ENCODE results near the gene DIP2C.

Gene DIP2C

DNA sequence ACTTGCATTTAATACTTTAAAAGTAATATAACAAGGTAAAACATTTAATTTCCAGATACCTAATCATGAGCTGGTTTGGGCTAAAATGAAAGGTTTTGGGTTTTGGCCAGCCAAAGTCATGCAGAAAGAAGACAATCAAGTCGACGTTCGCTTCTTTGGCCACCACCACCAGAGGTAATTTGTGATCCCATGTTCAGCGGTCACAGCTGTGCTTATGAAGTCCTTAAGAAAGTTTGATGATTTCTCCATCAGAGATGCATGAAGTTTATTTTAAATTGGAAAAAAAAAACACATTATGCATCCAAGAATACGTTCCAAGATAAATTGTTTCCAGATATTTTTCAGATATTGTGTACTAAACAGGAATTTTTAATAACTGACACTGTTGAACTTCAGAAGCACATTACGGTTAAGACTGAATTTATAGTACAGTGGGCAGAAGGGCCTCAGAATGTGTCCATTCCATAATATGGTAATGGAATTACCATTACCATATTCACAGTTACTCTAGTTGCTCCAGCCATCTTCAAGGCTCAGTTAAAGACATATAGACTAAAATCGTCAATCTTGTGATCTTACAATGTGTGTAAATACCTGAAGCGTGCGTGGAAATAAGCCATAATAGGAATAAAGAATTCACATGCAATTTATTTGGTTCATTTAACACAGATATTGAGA is 447.4 kb downstream of the DIP2C start:
- no peak overlapping the region for H3K27ac ChIP-seq
- no peaks in the 10 kb centered on the region for H3K27me3 ChIP-seq (replicated peaks)
- H3K36me3 ChIP-seq (replicated peaks): peaks cover 11% of the 10 kb centered on the region
- TF ChIP-seq, protein P1, sequence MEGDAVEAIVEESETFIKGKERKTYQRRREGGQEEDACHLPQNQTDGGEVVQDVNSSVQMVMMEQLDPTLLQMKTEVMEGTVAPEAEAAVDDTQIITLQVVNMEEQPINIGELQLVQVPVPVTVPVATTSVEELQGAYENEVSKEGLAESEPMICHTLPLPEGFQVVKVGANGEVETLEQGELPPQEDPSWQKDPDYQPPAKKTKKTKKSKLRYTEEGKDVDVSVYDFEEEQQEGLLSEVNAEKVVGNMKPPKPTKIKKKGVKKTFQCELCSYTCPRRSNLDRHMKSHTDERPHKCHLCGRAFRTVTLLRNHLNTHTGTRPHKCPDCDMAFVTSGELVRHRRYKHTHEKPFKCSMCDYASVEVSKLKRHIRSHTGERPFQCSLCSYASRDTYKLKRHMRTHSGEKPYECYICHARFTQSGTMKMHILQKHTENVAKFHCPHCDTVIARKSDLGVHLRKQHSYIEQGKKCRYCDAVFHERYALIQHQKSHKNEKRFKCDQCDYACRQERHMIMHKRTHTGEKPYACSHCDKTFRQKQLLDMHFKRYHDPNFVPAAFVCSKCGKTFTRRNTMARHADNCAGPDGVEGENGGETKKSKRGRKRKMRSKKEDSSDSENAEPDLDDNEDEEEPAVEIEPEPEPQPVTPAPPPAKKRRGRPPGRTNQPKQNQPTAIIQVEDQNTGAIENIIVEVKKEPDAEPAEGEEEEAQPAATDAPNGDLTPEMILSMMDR (IDR thresholded peaks at IDR 0.05; ENCODE audit: low read depth, low read length, missing control alignments): no peak
- in situ Hi-C loops (cut with HindIII; ENCODE audit: low pct_ligation_motif_present, low sequenced_read_pairs): no loop called here
- no peak overlapping the region for H3K4me3 ChIP-seq (ENCODE audit: low read depth, low read length)
- DNase-seq: no peak

DNA sequence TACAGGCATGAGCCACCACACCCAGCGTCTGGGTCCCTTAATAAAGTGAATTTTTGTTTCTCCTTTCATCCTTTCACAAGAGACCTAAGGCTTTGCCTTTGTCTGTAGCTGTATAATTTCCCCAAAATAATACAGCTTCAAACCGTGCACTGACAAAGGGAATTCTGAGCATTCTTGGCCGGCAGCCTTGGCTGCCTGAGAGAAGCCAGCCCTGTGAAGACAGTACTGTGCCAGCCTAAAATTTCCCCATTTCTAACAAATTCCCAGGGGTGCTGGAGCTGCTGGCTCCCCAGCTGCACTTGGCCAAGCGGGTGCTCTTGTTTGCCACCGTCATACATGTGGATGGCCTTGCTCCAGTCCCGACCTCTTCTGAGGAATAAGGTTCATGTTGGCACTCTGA is 448.0 kb downstream of the DIP2C start:
- Histone ChIP-seq H3K27ac (no peak overlapping the region), H3K4me3 (ENCODE audit: low read depth, low read length) (no peak overlapping the region), H3K36me3 (replicated peaks) (peaks cover 7% of the 10 kb centered on the region), H3K27me3 (replicated peaks) (no peaks in the 10 kb centered on the region)
- in situ Hi-C loops (cut with HindIII; ENCODE audit: low pct_ligation_motif_present, low sequenced_read_pairs): no loop called here
- no peak for DNase-seq
- TF ChIP-seq, protein P1 (IDR thresholded peaks at IDR 0.05; ENCODE audit: low read depth, low read length, missing control alignments): no peak

DNA sequence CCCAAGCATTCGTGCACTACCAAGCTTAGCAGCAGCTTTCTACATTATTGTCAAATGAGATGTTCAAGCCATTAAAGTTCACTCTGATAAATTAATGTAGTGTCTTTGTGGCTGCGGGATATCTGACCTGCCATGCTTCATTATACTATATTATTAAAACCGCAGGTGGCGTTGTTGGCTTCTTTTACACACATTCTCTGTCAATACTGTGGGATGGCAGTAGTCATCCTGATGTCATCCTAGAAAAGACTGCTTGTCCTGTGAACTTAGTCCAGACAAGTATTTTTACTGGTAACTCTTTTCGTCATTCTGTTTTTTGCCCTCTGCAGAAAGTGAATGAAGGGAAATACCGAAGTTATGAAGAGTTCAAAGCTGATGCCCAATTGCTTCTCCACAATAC is 450.4 kb downstream of the DIP2C start:
- in situ Hi-C loops (cut with HindIII; ENCODE audit: low pct_ligation_motif_present, low sequenced_read_pairs): no loop called here
- Histone ChIP-seq H3K4me3 (ENCODE audit: low read depth, low read length) (no peak overlapping the region), H3K36me3 (replicated peaks) (peaks cover 4% of the 10 kb centered on the region), H3K27ac (no peak overlapping the region), H3K27me3 (replicated peaks) (no peaks in the 10 kb centered on the region)
- DNase-seq: peak; percentile 34
- TF ChIP-seq, protein P1 (IDR thresholded peaks at IDR 0.05; ENCODE audit: low read depth, low read length, missing control alignments): peak; percentile 15

DNA sequence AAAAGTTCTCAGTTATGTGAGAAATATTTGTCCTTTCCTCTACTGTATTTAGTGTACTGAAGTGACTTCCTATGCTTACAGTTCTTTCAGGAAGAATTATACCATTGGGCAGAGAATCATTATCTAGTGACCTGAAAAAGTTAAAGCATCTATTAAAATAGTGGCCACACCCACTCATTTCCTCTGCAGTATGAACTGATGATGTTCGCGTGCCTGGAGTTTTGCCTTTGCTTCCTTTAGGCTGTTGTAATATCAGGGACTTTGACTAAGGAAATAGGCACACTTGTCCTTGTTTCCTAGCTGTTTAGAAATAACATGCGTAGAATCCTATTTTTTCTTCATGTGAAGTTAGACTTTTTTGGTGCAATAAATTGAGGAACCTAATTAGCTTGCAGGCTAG is 453.6 kb downstream of the DIP2C start:
- H3K36me3 ChIP-seq (replicated peaks): no peaks in the 10 kb centered on the region
- H3K27ac ChIP-seq: no peak overlapping the region
- DNase-seq: no peak
- H3K4me3 ChIP-seq (ENCODE audit: low read depth, low read length): no peak overlapping the region
- H3K27me3 ChIP-seq (replicated peaks): no peaks in the 10 kb centered on the region
- TF ChIP-seq, protein P1 (IDR thresholded peaks at IDR 0.05; ENCODE audit: low read depth, low read length, missing control alignments): no peak
- in situ Hi-C loops (cut with HindIII; ENCODE audit: low pct_ligation_motif_present, low sequenced_read_pairs): no loop called here

DNA sequence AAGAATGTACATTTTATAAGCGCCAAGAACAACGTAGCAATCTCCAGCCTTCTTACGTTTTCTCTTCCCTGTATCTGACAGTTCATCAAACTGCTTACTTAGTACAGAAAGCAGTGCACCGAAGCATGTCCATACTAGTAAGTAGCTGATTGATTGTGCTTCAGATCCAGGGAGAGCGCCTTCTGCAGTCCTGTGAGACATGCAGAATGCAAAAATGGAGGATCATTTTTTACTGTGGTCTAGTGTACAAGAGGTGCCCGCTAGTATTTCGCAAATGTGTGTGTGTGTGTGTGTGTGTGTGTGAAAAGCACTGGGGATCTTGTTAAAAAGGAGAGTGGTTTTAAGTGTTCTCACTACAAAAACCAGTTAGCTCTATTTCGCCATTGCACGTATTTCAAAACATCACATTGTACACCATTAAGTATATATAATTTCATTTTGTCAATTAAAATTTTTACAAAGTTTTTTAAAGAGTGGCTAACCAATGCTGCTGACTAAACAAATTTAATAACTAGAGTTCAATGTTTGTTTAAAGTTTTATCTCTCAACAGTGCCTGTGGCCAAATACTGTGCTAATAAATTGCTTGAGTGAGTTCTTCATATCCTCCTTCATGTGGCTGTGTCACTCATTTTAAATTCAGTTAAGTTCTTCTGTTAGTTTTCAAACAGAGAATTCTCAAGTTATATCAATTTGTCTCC is 454.6 kb downstream of the DIP2C start:
- no peak for DNase-seq
- TF ChIP-seq, protein P1 (IDR thresholded peaks at IDR 0.05; ENCODE audit: low read depth, low read length, missing control alignments): no peak
- Histone ChIP-seq H3K27ac (no peak overlapping the region), H3K27me3 (replicated peaks) (no peaks in the 10 kb centered on the region), H3K4me3 (ENCODE audit: low read depth, low read length) (no peak overlapping the region), H3K36me3 (replicated peaks) (no peaks in the 10 kb centered on the region)
- in situ Hi-C loops (cut with HindIII; ENCODE audit: low pct_ligation_motif_present, low sequenced_read_pairs): no loop called here

Measured in brain microvascular endothelial cell (primary cell).